Measurements from ENCODE around the gene RASL10B. TPM values are rescaled to one million over a fixed set of nuclear protein-coding genes. Genes with fewer than 3 reads are reported as not detected.

Gene RASL10B
- total RNA-seq, 1 experiment from 2014 or later, result 17.4 TPM

GRCh38 chr17:35726953-35727460 is 4.4 kb upstream of the RASL10B start:
- H3K4me3 Mint-ChIP-seq, result no peak overlapping the region
- no peak for ATAC-seq
- H3K27ac Mint-ChIP-seq, result no peak overlapping the region
- ChIA-PET POLR2A (interaction anchor here (0.5 kb wide), 1 partner anchor 160 kb away, joined by 4 read pairs; no protein-coding TSS in a partner anchor), CTCF (interaction anchor here (0.9 to 8.1 kb wide), 6 partner anchors 16 to 114 kb away, joined by 3 to 85 read pairs (median 6); no protein-coding TSS in a partner anchor)
- H3K36me3 Mint-ChIP-seq, result peaks cover 26% of the 10 kb centered on the region
- H3K4me1 Mint-ChIP-seq, result peaks cover 47% of the 10 kb centered on the region
- TF ChIP-seq ERG (CRISPR knock-in tag; IDR thresholded peaks at IDR 0.05) (no peak), ZSCAN18 (CRISPR knock-in tag; IDR thresholded peaks at IDR 0.05) (no peak), NR1H2 (CRISPR knock-in tag; IDR thresholded peaks at IDR 0.05) (no peak), CREM (CRISPR knock-in tag; IDR thresholded peaks at IDR 0.05) (no peak), TEAD1 (CRISPR knock-in tag; IDR thresholded peaks at IDR 0.05) (no peak), ZNF396 (CRISPR knock-in tag; IDR thresholded peaks at IDR 0.05; ENCODE audit: borderline replicate concordance) (no peak)
- peaks cover 16% of the 10 kb centered on the region for H3K27me3 Mint-ChIP-seq (ENCODE audit: low read depth)
- DNase-seq (ENCODE audit: low spot score), result no peak
- no peaks in the 10 kb centered on the region for H3K9me3 Mint-ChIP-seq

GRCh38 chr17:35727635-35728034 is 3.8 kb upstream of the RASL10B start:
- ATAC-seq (no peak), DNase-seq (ENCODE audit: low spot score) (no peak)
- Mint-ChIP-seq H3K4me1 (peaks cover 49% of the 10 kb centered on the region), H3K36me3 (peaks cover 26% of the 10 kb centered on the region), H3K9me3 (no peaks in the 10 kb centered on the region), H3K27ac (peak overlapping the region; percentile 5; the same call in 1 of the 2 replicates), H3K4me3 (no peak overlapping the region), H3K27me3 (ENCODE audit: low read depth) (peaks cover 16% of the 10 kb centered on the region)
- POLR2A ChIA-PET, result interaction anchor here (0.5 kb wide), 1 partner anchor 160 kb away, joined by 4 read pairs; no protein-coding TSS in a partner anchor
- TF ChIP-seq ELF4 (CRISPR knock-in tag; IDR thresholded peaks at IDR 0.05; ENCODE audit: low read depth), result no peak
- TF ChIP-seq ZNF423 (CRISPR knock-in tag; IDR thresholded peaks at IDR 0.05), result no peak
- TF ChIP-seq SMAD3 (CRISPR knock-in tag; IDR thresholded peaks at IDR 0.05; ENCODE audit: borderline replicate concordance), result no peak
- TF ChIP-seq ATF1 (CRISPR knock-in tag; IDR thresholded peaks at IDR 0.05), result no peak
- TF ChIP-seq SP1 (CRISPR knock-in tag; conservative IDR thresholded peaks at IDR 0.05), result no peak
- no peak for TF ChIP-seq ERG (CRISPR knock-in tag; IDR thresholded peaks at IDR 0.05)
- no peak for TF ChIP-seq PRDM15 (CRISPR knock-in tag; IDR thresholded peaks at IDR 0.05)
- TF ChIP-seq FOXK1 (CRISPR knock-in tag; IDR thresholded peaks at IDR 0.05), result no peak
- TF ChIP-seq ZBTB43 (CRISPR knock-in tag; IDR thresholded peaks at IDR 0.05), result no peak
- no peak for TF ChIP-seq ZNF512 (CRISPR knock-in tag; IDR thresholded peaks at IDR 0.05; ENCODE audit: borderline replicate concordance)
- TF ChIP-seq ZNF121 (CRISPR knock-in tag; IDR thresholded peaks at IDR 0.05), result no peak
- CTCF ChIA-PET, result interaction anchor here (0.8 to 8.1 kb wide), 8 partner anchors 17 to 131 kb away, joined by 3 to 85 read pairs (median 4); no protein-coding TSS in a partner anchor
